ENCODE measurements around the gene EPHA6.

DNA sequence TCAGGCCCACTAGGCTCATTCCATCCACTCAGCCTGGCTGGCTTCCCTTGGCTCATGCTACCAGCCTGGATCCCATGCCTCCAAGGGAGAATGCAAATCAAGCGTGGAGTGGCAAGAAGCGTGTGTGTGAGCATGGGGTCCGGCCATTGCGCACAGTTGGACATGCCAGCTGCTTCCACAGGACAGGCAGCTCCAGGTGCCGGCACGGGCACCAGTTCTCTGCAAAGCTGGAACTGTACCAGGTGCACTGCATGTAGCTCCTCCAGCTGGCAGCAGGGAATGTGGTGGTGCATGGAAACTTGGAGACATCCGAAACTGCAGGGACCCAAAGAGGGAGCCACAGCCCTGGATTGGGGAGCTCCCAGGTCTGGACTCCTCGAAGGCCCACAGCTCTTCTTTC is 449.8 kb downstream of the EPHA6 start:
- TF ChIP-seq, protein P1, sequence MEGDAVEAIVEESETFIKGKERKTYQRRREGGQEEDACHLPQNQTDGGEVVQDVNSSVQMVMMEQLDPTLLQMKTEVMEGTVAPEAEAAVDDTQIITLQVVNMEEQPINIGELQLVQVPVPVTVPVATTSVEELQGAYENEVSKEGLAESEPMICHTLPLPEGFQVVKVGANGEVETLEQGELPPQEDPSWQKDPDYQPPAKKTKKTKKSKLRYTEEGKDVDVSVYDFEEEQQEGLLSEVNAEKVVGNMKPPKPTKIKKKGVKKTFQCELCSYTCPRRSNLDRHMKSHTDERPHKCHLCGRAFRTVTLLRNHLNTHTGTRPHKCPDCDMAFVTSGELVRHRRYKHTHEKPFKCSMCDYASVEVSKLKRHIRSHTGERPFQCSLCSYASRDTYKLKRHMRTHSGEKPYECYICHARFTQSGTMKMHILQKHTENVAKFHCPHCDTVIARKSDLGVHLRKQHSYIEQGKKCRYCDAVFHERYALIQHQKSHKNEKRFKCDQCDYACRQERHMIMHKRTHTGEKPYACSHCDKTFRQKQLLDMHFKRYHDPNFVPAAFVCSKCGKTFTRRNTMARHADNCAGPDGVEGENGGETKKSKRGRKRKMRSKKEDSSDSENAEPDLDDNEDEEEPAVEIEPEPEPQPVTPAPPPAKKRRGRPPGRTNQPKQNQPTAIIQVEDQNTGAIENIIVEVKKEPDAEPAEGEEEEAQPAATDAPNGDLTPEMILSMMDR (IDR thresholded peaks at IDR 0.05): no peak
- TF ChIP-seq SREBF2 (IDR thresholded peaks at IDR 0.05): no peak
- TF ChIP-seq RFX5 (IDR thresholded peaks at IDR 0.05): no peak
- TF ChIP-seq POLR2A (IDR thresholded peaks at IDR 0.05; ENCODE audit: low read length): no peak
- no peak for TF ChIP-seq NFE2L2 (conservative IDR thresholded peaks at IDR 0.05; ENCODE audit: low read length)

Measured in A549 (cell line).